GM12891 (cell line): Measurements from ENCODE around the gene DENND1A.

Experiments
- POLR2A ChIP-seq: IDR thresholded peaks from 2 replicates; pipeline ENCODE4 v1.6.1; 2011; ENCODE audit warnings: low read depth, low read length, control low read depth
- TAF1 ChIP-seq: IDR thresholded peaks from 2 replicates; pipeline ENCODE4 v1.6.1; 2011; ENCODE audit warnings: low read depth, low read length, control low read depth

- no peak for TF ChIP-seq POLR2A
- TF ChIP-seq TAF1: no peak
Observed at GRCh38 chr9:123860603-123861002, 69.3 kb downstream of the DENND1A start.
